WTC11 (cell line): ENCODE measurements around the gene KIF5C.

ENCODE experiments used
- GTF2I ChIP-seq: fragments of 250-450 bp; sonication (Bioruptor Pico); conservative IDR thresholded peaks from 2 replicates; pipeline ENCODE4 v1.4.0; 2021; ENCODE audit warnings: mild to moderate bottlenecking
- IRF1 ChIP-seq: sonication (generic); formaldehyde crosslinking; IDR thresholded peaks from 2 replicates; pipeline ENCODE4 v1.8.0; 2023; ENCODE audit warnings: missing genetic modification reagents
- NR3C1 ChIP-seq: sonication (generic); formaldehyde crosslinking; conservative IDR thresholded peaks from 2 replicates; pipeline ENCODE4 v1.8.1; 2023; ENCODE audit warnings: low read depth, mild to moderate bottlenecking, missing genetic modification reagents
- SP1 ChIP-seq: sonication (generic); formaldehyde crosslinking; conservative IDR thresholded peaks from 2 replicates; pipeline ENCODE4 v1.8.1; 2022; ENCODE audit warnings: missing genetic modification reagents
- TEAD4 ChIP-seq: sonication (generic); formaldehyde crosslinking; IDR thresholded peaks from 2 replicates; pipeline ENCODE4 v1.8.0; 2022; ENCODE audit warnings: mild to moderate bottlenecking, missing genetic modification reagents
- TP53 ChIP-seq: sonication (generic); formaldehyde crosslinking; IDR thresholded peaks from 2 replicates; pipeline ENCODE4 v1.8.1; 2023; ENCODE audit warnings: mild to moderate bottlenecking, missing genetic modification reagents
- TF ChIP-seq, protein P1 (sequence below): fragments of 200-600 bp; IDR thresholded peaks from 2 replicates; pipeline ENCODE4 v1.8.0; 2022; ENCODE audit warnings: antibody characterized with exemption
- TF ChIP-seq, protein P2 (sequence below): sonication (generic); formaldehyde crosslinking; IDR thresholded peaks from 2 replicates; pipeline ENCODE4 v1.8.1; 2023; ENCODE audit warnings: mild to moderate bottlenecking, missing genetic modification reagents, moderate library complexity

GRCh38 chr2:148826791-148827190, 48.2 kb upstream of the KIF5C start:
- TF ChIP-seq SP1 (CRISPR knock-in tag) (no peak), NR3C1 (no peak), GTF2I (CRISPR knock-in tag) (no peak), IRF1 (CRISPR knock-in tag) (no peak), TEAD4 (CRISPR knock-in tag) (no peak), TP53 (CRISPR knock-in tag) (no peak)
- TF ChIP-seq, protein P1, sequence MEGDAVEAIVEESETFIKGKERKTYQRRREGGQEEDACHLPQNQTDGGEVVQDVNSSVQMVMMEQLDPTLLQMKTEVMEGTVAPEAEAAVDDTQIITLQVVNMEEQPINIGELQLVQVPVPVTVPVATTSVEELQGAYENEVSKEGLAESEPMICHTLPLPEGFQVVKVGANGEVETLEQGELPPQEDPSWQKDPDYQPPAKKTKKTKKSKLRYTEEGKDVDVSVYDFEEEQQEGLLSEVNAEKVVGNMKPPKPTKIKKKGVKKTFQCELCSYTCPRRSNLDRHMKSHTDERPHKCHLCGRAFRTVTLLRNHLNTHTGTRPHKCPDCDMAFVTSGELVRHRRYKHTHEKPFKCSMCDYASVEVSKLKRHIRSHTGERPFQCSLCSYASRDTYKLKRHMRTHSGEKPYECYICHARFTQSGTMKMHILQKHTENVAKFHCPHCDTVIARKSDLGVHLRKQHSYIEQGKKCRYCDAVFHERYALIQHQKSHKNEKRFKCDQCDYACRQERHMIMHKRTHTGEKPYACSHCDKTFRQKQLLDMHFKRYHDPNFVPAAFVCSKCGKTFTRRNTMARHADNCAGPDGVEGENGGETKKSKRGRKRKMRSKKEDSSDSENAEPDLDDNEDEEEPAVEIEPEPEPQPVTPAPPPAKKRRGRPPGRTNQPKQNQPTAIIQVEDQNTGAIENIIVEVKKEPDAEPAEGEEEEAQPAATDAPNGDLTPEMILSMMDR: no peak
- TF ChIP-seq, protein P2, sequence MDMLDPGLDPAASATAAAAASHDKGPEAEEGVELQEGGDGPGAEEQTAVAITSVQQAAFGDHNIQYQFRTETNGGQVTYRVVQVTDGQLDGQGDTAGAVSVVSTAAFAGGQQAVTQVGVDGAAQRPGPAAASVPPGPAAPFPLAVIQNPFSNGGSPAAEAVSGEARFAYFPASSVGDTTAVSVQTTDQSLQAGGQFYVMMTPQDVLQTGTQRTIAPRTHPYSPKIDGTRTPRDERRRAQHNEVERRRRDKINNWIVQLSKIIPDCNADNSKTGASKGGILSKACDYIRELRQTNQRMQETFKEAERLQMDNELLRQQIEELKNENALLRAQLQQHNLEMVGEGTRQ (CRISPR knock-in tag): no peak
